ENCODE data around the gene DUSP22.

Gene DUSP22

DNA sequence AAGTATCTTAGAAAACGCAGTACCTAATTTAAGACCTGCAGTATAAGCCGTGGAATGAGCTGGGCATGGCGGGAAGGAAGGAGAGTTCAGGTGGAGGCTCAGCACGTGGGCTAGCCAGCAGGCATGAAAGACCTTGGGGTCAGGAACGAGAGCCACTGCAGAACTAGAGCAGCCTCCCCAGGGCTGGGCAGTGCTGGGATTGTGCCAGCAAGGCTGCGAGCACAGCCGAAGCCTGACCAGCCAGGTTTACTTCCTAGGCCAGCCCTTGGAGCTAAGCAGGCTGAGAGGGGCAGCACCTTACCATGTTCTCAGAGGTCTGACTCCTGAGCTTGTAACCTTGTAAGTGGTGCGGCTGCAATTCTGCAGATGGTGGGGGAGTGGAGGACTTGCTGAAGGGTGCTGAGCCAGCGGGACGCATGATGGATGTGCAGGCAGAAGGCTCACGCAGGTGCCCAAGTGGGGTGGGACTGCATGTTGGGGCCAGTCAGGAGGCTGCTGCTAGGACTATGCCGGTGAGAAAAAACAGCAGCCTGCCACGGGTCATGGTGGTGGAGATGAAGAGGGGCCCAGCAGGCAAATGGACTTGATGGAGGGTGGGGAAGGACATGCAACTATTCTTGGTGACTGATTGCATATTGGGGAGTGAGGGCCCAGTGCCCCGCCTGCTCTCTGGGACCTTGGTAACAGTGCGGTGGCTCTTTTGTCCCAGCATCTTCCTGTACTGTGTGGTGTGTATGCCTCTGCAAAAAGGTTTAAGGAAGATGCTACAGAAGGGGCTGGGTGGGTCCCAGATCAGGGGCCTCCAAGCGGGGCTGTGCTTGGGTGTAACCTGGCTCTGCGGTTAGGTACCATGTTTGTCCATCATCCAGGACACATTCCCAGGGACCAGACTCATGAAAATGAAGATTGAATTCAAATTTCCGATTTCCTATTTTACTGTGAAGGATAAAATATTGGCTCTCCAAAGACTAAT is 61.6 kb downstream of the DUSP22 start:
- DNase-seq: no peak

DNA sequence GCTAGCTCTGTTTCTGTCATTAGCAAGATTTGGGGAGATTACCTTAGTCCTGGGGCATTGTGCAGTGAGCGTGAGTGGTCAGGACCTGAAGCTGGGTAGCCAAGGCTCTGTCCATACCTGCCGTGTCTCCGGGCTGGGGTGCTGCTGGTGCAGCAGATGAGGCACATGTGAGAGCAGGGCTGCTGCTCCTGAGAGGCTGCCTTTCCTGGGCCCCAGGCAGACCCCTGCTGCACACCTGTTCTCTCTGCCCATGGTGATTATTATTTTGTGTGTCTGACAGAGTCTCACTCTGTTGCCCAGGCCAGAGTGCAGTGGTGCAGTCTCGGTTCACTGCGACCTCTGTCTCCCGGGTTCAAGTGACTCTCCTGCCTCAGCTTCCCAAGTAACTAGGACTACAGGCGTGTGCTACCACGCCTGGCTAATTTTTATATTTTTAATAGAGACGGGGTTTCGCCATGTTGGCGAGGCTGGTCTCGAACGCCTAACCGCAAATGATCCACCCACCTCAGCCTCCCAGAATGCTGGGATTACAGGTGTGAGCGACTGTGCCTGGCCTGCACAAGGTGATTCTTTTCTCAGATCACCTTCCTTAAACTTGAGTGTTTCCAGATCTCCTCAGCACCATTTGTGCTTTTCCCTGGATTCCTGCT is 62.5 kb downstream of the DUSP22 start:
- no peak for DNase-seq

DNA sequence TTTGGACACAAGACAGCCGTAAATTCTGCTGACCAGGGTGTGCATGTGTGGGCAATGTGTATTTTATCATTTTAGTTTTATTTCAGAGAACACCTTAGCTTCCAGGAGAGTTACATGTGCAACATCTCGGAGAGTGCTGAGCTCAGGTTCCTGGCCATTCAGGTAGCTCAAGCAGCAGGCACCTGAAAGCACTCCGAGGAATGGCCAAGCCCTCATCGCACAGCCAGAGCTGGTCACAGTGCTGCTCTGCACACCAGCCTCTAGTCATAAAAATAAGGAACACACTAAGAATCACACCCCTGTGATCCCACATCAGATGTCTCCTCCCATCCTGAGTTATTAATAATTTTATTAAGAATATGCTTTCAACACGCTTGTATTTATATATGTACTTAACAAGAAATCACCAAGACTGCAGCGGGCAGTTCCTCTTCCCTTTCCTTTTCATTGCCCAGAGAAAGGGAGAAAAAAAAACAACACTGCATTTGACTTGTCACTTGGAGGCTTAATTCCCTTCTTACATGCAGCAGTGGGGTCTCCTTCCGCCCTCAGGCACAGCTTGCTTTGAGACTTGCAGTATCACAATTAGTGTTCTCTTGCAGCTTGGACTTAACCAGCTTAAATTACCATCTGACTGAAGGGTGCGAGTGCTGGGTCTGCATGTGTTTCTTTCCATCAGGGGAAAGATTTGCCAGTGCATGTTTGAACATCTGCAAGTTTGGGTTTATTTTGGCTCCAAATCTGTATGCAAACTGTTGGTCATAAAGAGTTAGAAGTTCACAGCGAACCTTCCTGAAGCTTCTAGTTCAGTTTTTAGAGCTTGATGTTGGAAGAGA is 63.3 kb downstream of the DUSP22 start:
- no peak for DNase-seq

DNA sequence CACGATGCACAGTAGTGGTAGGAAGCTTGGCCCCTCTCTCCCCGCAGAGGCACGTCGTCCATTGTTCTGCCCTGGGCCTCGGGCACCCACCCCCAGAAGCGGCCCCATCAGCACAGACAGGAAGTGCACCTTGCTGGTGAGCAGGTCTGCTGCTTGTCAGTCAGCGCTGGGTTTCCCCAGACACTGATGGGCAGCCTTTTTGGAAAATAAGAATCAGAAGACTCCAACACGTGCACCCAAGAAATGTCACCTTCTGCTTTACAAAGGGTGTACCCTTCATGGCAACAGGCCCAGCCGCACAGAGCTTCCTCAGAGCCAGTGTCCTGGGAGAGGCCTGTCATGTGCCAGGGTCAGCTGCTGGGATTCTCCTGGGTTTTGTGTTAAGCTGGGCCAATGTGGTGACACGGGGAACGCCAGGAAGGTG is 64.6 kb downstream of the DUSP22 start:
- DNase-seq: no peak

DNA sequence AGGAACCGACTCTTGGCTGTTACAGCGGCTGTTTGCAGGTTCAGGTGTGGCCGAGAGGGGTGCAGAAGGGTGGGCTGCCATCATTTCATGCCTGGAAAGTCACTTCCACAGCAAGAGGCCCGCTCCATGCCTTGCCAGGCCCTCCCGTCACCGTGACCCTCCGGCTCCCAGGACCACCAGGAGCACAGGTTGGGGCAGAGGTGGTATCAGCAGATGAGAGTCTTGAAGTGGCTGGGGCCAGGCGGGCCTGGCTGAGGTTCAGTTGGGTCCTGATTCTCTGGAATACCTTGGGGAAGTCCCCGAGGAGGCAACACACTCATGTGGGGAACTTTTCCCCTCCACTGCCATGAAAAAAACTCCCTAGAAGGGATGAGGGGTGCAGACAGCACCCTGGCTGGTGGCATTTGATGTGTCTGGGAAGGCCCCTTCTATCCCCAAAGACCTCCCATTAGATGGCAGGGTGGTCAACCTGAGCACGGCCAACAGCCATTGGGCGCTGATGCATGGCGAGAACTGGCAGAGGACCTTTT is 65.0 kb downstream of the DUSP22 start:
- no peak for DNase-seq

DNA sequence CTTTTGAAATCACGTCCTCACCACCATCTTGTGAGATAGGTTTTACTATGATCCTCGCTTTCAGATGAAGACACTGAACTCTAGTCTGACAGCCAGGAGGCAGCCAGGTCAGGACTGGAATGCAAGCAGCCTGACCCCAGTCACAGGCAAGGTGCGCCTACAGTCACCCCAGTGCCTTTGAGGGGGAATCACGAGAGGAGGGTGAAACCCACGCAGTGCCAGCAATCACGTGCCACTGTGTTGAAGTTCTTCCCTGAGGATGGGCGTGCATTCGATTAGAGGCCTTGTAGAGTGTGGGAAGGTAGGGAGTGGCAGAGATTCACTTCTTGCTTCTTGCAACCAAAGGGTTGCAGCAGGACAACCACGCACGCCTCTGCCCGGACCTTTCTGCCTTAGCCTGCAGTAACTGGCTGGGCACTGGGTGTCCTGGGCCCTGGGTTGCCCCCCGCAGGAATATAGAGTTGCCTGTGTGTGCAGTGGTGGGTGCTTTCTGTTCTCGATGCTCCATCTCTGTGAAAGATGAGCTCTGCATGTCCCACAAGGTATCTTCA is 65.6 kb downstream of the DUSP22 start:
- no peak for DNase-seq

DNA sequence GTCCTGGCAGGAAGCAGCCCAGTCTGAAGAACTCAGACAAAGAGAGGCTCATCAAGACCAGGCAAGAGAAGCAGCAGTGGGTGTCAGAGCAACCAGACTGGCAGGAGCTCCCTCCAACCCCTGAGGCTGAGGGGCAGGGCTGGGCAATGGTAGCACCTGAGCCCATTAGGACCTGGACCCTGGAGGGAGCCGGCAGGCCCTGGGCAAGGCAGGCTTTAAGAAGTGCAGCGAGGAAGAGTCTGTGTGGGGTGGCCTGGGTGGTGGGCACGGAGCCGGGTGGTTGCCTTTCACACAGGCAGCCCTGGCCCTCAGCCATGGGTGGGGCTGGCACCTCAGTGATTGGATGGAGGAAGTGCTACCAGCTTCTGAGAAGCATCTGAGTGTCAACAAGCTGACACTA is 66.1 kb downstream of the DUSP22 start:
- no peak for DNase-seq

DNA sequence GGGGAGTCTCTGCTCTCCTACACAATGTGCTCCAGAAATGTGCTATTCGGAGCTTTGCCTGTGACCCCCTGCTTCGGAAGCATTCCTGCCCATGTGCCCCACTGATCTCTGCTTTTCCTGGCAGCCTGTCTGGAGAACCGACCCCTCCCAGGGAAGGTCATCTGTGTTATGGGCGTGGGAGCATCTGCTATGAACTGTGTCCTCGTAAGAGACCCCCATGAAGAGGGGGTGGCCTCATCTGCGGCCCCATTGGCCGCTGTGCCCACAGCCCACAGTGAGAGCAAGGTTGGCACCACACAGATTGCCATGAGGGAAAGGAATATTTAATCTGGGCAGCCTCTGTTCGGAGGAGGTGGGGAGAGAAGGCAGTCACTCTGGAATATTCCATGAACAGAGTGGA is 66.6 kb downstream of the DUSP22 start:
- no peak for DNase-seq

DNA sequence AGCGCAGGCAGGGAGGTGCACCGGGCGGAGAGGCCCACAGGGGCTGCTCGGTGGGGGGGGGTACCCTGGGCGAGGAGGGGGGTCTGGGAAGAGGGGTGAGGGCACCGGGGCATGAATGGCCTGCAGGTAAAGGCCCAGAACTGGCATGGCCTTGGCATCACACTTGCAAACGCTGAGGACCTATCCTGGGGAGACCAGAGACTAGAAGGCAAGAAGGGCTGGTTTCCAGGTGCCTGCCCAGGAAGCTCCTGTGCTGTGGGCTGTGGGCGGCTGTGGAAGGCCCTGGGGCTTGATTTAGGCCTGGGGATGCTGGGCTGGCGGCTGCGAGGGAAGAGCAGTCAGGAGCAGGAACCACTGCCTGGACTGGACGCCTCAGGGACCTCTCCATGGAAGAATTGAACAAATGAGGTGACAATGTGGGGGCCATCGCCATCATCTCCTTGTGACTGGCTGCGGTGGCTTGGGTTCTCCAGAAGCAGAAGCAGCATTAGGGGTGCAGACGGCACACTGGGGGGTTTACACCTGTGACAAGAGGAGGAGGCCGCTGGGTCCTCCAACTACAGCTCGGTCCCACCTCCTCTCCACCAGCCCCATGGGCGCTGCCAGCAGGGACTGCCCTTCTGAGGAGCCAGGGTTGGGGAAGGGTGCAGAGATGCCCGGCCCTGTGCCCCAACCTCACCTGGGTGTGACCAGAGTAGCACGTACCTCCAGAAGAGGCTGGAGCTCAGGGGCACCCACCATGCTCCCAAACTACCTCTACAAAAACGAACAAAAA is 67.2 kb downstream of the DUSP22 start:
- DNase-seq: no peak

DNA sequence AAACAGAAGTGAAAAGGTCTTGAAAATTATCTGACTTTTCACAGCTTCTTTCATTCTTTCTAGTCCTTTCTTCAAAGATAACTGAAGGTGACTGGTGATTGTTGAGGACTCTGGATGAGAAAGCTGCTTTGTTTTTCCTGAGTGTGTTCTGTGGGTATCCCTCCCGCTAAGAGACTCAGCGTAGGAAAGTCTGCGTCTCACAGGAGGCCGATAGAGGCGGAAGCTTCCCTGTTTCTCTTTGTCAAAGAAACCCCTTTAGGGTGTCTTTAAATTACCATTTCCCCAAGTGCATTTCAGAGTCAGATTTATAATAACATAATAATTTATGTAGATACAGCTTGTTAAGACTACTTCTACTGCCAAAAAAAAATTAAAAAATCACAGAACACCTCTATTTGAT is 68.1 kb downstream of the DUSP22 start:
- no peak for DNase-seq

DNA sequence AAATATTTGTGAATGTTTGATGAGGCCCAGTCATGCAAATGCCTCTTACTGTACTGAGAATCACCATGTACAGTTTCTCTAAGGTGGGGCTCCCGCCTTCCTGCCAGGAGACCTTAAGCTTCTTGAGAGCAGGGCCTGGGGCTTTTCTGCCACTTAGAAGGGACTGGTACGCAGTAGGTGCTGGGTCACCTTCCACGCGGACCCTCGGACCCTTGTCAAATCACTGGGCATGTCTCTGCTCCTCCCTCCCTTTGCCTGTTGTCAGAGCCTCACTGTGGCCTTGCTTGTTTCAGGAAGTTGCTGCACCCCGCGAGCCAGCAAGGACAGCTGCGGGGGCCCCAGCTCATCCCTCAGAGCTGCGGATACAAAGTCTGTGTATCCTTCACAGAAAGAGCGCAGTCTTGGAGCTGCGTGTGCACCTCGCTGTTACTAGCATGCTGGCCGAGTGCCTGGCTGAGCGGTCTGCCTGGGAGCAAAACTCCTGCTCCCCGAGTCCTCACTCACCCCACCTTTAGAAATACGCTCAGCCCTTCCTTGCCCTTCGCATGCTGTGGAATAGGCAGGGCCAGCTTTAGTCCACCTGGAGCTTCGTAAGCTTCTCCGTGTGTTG is 68.6 kb downstream of the DUSP22 start:
- DNase-seq: no peak

DNA sequence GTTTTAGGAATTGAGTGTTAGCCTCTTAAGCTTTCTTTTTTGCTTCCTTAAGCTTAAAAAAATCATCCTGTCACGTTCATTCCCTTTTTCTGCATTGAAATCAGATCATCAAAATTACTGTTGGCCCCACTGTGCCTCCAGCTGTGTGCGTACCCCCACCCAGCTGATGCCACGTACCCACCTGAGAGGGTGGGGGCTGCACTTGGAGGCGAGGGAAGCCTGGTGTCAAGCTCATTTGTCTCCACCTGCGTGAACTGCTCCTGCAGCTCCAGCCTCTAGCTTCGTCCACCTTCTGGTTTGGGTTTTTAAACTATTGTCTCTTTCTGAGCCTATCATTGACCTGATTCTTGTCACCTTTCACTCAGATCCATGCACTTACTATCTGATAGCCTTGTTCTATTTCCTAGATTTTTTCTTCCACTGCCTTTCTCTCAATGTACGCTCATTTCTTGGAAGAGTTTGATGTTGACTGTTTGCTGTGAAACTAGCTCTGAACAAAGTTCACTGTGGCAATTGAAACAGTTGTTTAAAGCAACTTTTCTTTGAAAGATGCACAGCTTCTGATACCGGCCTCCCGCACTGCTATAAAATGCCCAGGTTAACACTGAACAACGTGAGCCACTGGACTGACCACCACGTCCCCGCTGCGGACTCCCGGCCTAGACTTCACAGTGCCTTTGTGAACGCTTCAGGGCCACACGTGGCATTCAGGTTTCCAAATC is 69.3 kb downstream of the DUSP22 start:
- DNase-seq: no peak

DNA sequence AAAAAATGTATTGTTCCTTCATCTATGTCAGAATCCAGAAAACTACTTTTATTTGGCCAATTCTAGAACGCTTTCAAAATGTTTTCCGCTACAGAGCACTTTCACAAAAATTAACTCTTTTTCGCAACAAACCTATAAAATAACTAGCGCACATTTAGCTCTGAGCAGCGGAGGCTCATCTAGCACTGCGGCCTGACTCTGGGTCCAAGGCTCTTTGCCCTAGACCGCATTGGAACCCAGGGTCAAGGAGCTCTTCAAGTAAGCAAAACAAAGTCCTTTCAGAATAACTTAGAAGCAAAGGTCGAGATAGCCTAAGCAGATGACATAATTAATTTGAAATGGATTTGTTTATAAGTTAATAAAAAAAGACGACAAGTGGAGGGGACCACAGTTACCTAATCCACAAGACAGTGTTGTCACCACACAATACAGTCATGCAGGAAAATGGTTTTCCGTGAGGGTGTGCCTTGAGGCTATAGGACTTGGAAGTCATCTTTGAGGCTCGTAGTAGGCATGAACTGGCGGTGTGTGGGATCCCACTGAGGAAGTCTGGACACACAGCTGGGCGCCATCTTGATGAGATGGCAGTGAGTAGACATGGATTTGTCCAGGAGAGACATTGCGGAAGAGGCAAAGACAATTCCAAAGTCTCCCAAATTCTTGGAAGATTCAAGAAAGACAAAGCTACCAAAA is 70.1 kb downstream of the DUSP22 start:
- no peak for DNase-seq

DNA sequence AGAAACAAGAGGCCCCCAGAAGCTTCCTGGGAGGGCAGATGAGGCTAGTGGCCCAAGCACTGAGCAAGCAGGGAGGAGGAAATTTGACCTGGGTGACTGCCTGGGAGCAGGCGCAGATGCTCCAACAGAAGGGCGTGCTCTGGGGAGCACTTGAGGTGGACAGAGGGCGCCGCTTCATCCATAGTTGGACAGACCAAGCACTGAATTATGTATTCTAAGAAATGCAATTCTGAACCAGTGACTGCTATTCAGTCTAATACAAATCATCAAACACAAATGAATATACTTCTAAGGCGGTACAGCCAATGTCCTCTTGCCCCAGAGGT is 70.6 kb downstream of the DUSP22 start:
- no peak for DNase-seq

DNA sequence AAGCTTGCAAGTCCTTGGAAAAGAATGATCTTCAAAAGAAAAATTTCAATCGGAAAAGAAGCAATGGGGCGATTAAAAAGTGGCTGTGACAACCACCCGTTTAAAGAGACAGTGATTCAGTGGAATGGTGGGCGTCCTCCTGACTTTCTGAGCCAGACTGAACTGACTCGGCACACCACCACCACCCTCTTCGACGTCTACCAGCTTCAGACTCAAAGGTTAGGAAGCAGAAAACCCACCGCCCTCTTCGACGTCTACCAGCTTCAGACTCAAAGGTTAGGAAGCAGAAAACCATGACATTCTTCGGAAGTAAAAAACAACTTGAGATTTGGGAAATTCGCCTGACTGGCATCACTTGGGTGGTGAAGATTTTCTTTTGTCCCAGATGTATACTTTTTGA is 71.0 kb downstream of the DUSP22 start:
- DNase-seq: no peak

DNA sequence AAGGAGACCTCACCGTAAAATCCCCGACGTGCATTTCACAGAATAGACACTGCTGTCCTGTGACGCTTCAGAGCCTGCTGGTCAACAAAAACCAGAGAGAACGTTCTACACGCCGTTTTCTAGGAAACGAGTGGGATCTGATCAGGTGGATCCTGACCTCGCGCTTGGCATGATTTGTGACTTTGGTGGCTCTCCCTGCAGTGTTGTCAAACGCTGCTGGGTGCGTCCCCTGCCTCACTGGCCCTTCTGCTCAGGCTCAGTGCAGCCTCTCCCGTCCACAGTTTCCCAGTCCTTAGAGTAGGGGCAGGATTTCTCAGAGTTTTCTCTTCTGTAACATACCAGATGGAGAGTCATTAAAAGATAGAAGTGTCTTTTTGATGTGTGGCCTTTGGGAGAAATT is 71.6 kb downstream of the DUSP22 start:
- no peak for DNase-seq

DNA sequence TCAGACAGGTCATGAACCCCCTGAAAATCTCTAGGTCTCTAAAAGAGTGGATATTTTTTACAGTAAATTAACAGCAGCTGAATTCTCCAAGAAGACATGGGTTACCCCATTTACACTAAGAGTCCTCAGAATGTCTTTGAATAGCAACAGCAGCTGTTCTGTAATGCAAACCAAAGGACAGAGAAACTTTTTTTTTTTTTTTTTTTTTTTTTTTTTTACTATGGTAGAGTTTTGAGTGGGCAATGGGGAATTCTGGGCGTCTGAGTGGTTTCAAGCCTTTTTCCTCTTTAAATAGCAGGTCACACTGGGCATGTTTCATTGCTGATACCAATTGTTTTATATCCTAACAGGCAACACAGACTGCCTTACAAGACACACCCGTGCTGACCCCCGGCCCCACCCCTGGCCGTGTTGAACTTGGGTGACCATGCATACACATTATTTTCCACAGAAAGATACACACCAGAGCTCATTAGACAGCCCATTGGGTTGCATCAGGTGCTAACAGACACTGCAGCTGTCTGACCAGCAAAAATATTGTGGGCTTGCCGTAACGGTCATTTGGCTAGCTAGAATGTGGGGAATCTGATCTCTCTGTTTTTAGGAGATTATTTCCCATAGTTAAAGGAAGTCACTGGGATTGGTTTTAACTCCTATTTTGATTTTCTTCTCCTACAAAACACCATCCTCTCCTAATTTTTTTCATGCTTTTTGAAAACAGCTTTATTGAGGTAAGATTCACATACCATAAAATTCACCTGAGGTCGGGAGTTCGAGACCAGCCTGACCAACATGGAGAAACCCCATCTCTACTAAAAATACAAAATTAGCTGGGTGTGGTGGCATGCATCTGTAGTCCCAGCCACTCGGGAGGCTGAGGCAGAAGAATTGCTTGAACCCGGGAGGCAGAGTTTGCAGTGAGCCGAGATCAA is 72.6 kb downstream of the DUSP22 start:
- no peak for DNase-seq

DNA sequence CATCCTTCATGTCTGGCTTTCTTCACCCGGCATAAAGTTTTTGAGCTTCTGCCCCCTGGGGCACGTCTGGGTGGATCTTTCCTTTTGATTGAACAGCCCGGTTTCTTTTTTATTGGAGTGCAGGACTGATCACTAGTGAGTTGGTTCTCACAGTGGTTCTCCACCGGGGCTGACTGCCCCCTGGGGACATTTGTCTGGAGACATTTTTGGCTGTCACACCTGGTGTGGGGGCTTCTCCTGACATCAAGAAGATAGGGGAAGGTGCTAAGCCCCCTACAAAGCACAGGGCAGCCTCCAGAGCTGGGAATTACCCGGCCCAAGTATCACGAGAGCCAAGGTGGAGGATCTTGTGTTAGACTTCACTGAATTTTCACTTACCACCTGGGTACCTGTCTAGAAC is 73.5 kb downstream of the DUSP22 start:
- no peak for DNase-seq

All from NCI-H1048 (cell line).